Mucosa of descending colon (tissue), 3 donors: ENCODE data around the gene ELAVL1. TPM values are rescaled to one million over a fixed set of nuclear protein-coding genes. Genes with fewer than 3 reads are reported as not detected.
A peak's percentile ranks its signal among the peaks of the same experiment; 100 is the strongest.

Experiments
- ATAC-seq: fragments of 200-7000 bp; cut with Tn5 transposase; one replicate; pipeline ENCODE4 v1.9.1; 2020; ENCODE audit warnings: mild to moderate bottlenecking, moderate library complexity
- DNase-seq, 3 donors: peaks; one replicate each; pipeline ENCODE4 v3.0.0-alpha.2; 2020
- H3K36me3 ChIP-seq: fragments of 200-600 bp; one replicate; pipeline ENCODE4 v1.8.0; 2021; ENCODE audit warnings: low read depth, mild to moderate bottlenecking
- H3K4me1 ChIP-seq: fragments of 200-600 bp; one replicate; pipeline ENCODE4 v1.8.0; 2021; ENCODE audit warnings: low read depth, mild to moderate bottlenecking
- H3K4me3 ChIP-seq: fragments of 200-600 bp; one replicate; pipeline ENCODE4 v1.8.0; 2021; ENCODE audit warnings: mild to moderate bottlenecking
- H3K9me3 ChIP-seq: fragments of 200-600 bp; one replicate; pipeline ENCODE4 v1.8.0; 2021; ENCODE audit warnings: mild to moderate bottlenecking
- CTCF ChIP-seq: fragments of 200-600 bp; IDR thresholded peaks from one replicate; pipeline ENCODE4 v1.8.0; 2022; ENCODE audit warnings: antibody characterized with exemption, mild to moderate bottlenecking
- intact Hi-C, 2 donors: fragments of 100-400 bp; cut with DNase I in 1 of 2; cut with micrococcal nuclease in 1 of 2; formaldehyde crosslinking; loops; one replicate each; pipeline versions ENCODE4 v1.11.0 to v1.11.1; 2022; cut with DNase I, micrococcal nuclease
- total RNA-seq, 3 donors: library from RNA; stranded (reverse); fragmentation: NEBNext Ultra II Directional in 2 of 3; extraction: Animal tissue kit (Norgen Biotek cat#: 25700) in 2 of 3; gene quantifications; one replicate each; pipeline versions ENCODE4 v1.2.1 to v1.2.4, GENCODE V29; 2021 to 2023
- donor health status: DM: no; HTN: no; CAD: no; lungs with moderate emphysema.
- donor health status: DM: no; HTN: no; CAD: no.
- donor health status: DM: no; HTN: yes; CAD: no.

Gene ELAVL1
- total RNA-seq, 3 donors from 2014 or later, result 43.9 to 63.9 (median 58.7) TPM

- DNase-seq (peak in 1 of 3 donors; percentile 33), ATAC-seq (no peak)
- H3K4me3 ChIP-seq, result no peak overlapping the region
- no peaks in the 10 kb centered on the region for H3K9me3 ChIP-seq
- peaks cover 4% of the 10 kb centered on the region for H3K36me3 ChIP-seq
- intact Hi-C loops, result no loop called here
- TF ChIP-seq CTCF, result no peak
- no peaks in the 10 kb centered on the region for H3K4me1 ChIP-seq
These were observed 27.8 kb downstream of the ELAVL1 start for GRCh38 chr19:7977723-7978040.

- H3K4me3 ChIP-seq, result no peak overlapping the region
- TF ChIP-seq CTCF, result no peak
- ATAC-seq (no peak), DNase-seq (no peak)
- no peaks in the 10 kb centered on the region for H3K4me1 ChIP-seq
- intact Hi-C loops, result no loop called here
- peaks cover 4% of the 10 kb centered on the region for H3K36me3 ChIP-seq
- no peaks in the 10 kb centered on the region for H3K9me3 ChIP-seq
These were observed 28.3 kb downstream of the ELAVL1 start for GRCh38 chr19:7977021-7977722.

- DNase-seq, result no peak
- Histone ChIP-seq H3K4me1 (no peaks in the 10 kb centered on the region), H3K36me3 (peaks cover 4% of the 10 kb centered on the region), H3K4me3 (no peak overlapping the region), H3K9me3 (no peaks in the 10 kb centered on the region)
- TF ChIP-seq CTCF, result no peak
- intact Hi-C loops, result no loop called here
- no peak for ATAC-seq
These were observed 29.0 kb downstream of the ELAVL1 start for GRCh38 chr19:7976461-7976860.

GRCh38 chr19:7975037-7975436 is 30.4 kb downstream of the ELAVL1 start:
- Histone ChIP-seq H3K4me1 (no peaks in the 10 kb centered on the region), H3K9me3 (no peaks in the 10 kb centered on the region), H3K36me3 (no peaks in the 10 kb centered on the region), H3K4me3 (no peak overlapping the region)
- TF ChIP-seq CTCF, result no peak
- ATAC-seq (no peak), DNase-seq (peak in 1 of 3 donors; percentile 23)
- intact Hi-C loops, result no loop called here

GRCh38 chr19:7973883-7974282 is 31.6 kb downstream of the ELAVL1 start:
- Histone ChIP-seq H3K36me3 (no peaks in the 10 kb centered on the region), H3K4me1 (no peaks in the 10 kb centered on the region), H3K4me3 (no peak overlapping the region), H3K9me3 (no peaks in the 10 kb centered on the region)
- intact Hi-C loops, result no loop called here
- no peak for TF ChIP-seq CTCF
- ATAC-seq (no peak), DNase-seq (peak in 1 of 3 donors; percentile 19)
